ENCODE data around the gene CPNE8. TPM values are rescaled to one million over a fixed set of nuclear protein-coding genes. Genes with fewer than 3 reads are reported as not detected.

Gene CPNE8
- total and polyA plus RNA-seq, 7 donors, result 10.5 to 27.7 (median 15.7) TPM

GRCh38 chr12:38771871-38772270 lies 133.5 kb downstream of the CPNE8 start:
- DNase-seq, result no peak
- H3K27me3 ChIP-seq, result no peaks in the 10 kb centered on the region
- no peak overlapping the region for H3K4me3 ChIP-seq
- no peaks in the 10 kb centered on the region for H3K36me3 ChIP-seq
- H3K9me3 ChIP-seq, result no peaks in the 10 kb centered on the region
- TF ChIP-seq POLR2A (IDR thresholded peaks at IDR 0.05), result no peak
- no peak for TF ChIP-seq CTCF (IDR thresholded peaks at IDR 0.05)
- no peak for TF ChIP-seq EP300 (IDR thresholded peaks at IDR 0.05)
- no peak for TF ChIP-seq POLR2AphosphoS5 (IDR thresholded peaks at IDR 0.05)
- H3K27ac ChIP-seq, result no peak overlapping the region
- 84% methylated on average over 1 of the region's 1 CpG for WGBS, 2 donors
- intact Hi-C loops (cut with DNase I), result no loop called here
- no peaks in the 10 kb centered on the region for H3K4me1 ChIP-seq

GRCh38 chr12:38761636-38762342 lies 143.6 kb downstream of the CPNE8 start:
- 91 to 97% methylated on average over 3 of the region's 3 CpGs for WGBS, 2 donors
- no peak overlapping the region for H3K4me3 ChIP-seq
- H3K27ac ChIP-seq, result no peak overlapping the region
- no peaks in the 10 kb centered on the region for H3K27me3 ChIP-seq
- H3K9me3 ChIP-seq, result no peaks in the 10 kb centered on the region
- DNase-seq, result no peak
- peaks cover 0 to 7% (median 0%) of the 10 kb centered on the region in 4 donors for H3K36me3 ChIP-seq
- no peaks in the 10 kb centered on the region for H3K4me1 ChIP-seq
- intact Hi-C loops (cut with DNase I), result no loop called here
- TF ChIP-seq POLR2AphosphoS5 (IDR thresholded peaks at IDR 0.05), result no peak
- no peak for TF ChIP-seq EP300 (IDR thresholded peaks at IDR 0.05)
- TF ChIP-seq POLR2A (IDR thresholded peaks at IDR 0.05), result no peak
- no peak for TF ChIP-seq CTCF (IDR thresholded peaks at IDR 0.05)

GRCh38 chr12:38761111-38761510 lies 144.3 kb downstream of the CPNE8 start:
- DNase-seq, result no peak
- Histone ChIP-seq H3K4me3 (no peak overlapping the region), H3K9me3 (no peaks in the 10 kb centered on the region), H3K4me1 (no peaks in the 10 kb centered on the region), H3K27ac (no peak overlapping the region), H3K27me3 (no peaks in the 10 kb centered on the region), H3K36me3 (peaks cover 0 to 7% (median 0%) of the 10 kb centered on the region in 4 donors)
- no peak for TF ChIP-seq POLR2AphosphoS5 (IDR thresholded peaks at IDR 0.05)
- no peak for TF ChIP-seq CTCF (IDR thresholded peaks at IDR 0.05)
- intact Hi-C loops (cut with DNase I), result no loop called here
- WGBS, 2 donors, result 99 to 100% methylated on average over 1 of the region's 1 CpG

GRCh38 chr12:38759621-38760020 lies 145.8 kb downstream of the CPNE8 start:
- H3K36me3 ChIP-seq, result peaks cover 0 to 7% (median 0%) of the 10 kb centered on the region in 4 donors
- no peak for DNase-seq
- H3K27ac ChIP-seq, result no peak overlapping the region
- H3K27me3 ChIP-seq, result no peaks in the 10 kb centered on the region
- no peak overlapping the region for H3K4me3 ChIP-seq
- H3K9me3 ChIP-seq, result no peaks in the 10 kb centered on the region
- TF ChIP-seq POLR2AphosphoS5 (IDR thresholded peaks at IDR 0.05) (no peak), CTCF (IDR thresholded peaks at IDR 0.05) (no peak), EP300 (IDR thresholded peaks at IDR 0.05) (no peak), POLR2A (IDR thresholded peaks at IDR 0.05) (no peak)
- intact Hi-C loops (cut with DNase I), result no loop called here
- no peaks in the 10 kb centered on the region for H3K4me1 ChIP-seq

GRCh38 chr12:38746744-38747143 lies 158.6 kb downstream of the CPNE8 start:
- intact Hi-C loops (cut with DNase I), result no loop called here

More at GRCh38 chr12:38746744-38747143, 158.6 kb downstream of the CPNE8 start:
- no peaks in the 10 kb centered on the region for H3K4me1 ChIP-seq
- WGBS, 2 donors, result 68 to 87% methylated on average over 2 of the region's 2 CpGs
- H3K4me3 ChIP-seq, result no peak overlapping the region
- DNase-seq, result no peak
- no peaks in the 10 kb centered on the region for H3K27me3 ChIP-seq
- no peaks in the 10 kb centered on the region for H3K36me3 ChIP-seq
- TF ChIP-seq EP300 (IDR thresholded peaks at IDR 0.05) (no peak), POLR2A (IDR thresholded peaks at IDR 0.05) (no peak), POLR2AphosphoS5 (IDR thresholded peaks at IDR 0.05) (no peak), CTCF (IDR thresholded peaks at IDR 0.05) (no peak)
- H3K9me3 ChIP-seq, result no peaks in the 10 kb centered on the region
- no peak overlapping the region for H3K27ac ChIP-seq

Data from sigmoid colon (tissue), 7 donors.